ENCODE data around the gene MMP24.
"Not testable (repeated sequence)": the region's sequence is repeated elsewhere in the genome, so short reads cannot be mapped to it uniquely, and the experiment has no call there.

MMP24 gene

DNA sequence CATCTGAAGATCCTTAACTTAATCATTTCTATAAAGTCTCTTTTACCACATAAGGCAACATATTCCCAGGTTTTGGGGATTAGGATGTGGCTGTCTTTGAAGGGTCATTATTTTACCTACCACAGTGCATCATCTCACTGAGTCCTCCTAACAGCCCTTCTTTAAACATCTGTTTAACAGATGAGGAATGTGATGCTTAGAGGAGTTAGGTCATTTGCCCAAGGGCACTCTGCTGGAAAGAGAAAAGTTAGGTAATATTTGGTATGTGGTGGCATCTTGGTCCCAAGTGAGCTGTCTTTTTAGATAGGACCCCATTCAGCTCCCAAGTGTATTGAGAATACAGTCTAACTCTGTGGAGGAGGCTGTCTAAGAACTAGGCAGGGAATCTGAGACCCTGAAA, 11.0 kb downstream of the MMP24 start:
- no peak for DNase-seq (ENCODE audit: low spot score in 2 of 2)
- Mint-ChIP-seq H3K36me3 (peaks cover 35% of the 10 kb centered on the region), H3K27ac (no peak overlapping the region), H3K9me3 (no peaks in the 10 kb centered on the region), H3K4me3 (no peak overlapping the region), H3K27me3 (peaks cover 18% of the 10 kb centered on the region), H3K4me1 (no peaks in the 10 kb centered on the region)
- ATAC-seq (ENCODE audit: low read depth): no peak

DNA sequence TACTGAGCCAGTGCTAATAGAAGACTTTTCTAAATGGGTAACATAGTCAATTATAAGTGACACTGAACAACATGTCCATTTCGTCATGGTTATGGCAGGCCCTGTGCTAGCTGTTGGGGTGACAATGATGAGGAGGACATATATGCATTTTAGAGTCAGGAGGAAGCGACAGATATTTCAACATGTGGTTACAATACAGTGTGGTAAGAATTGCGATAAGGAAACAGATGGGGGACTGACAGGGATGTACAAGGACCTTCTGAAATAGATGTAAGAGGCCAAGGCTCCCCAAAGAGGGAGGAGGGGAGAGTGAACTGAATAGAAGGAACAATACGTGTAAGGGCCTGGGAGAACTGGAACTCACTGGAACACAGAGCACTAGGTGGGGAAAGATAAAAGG, 11.7 kb downstream of the MMP24 start:
- no peak overlapping the region for H3K4me3 Mint-ChIP-seq
- H3K27me3 Mint-ChIP-seq: peaks cover 18% of the 10 kb centered on the region
- ATAC-seq (ENCODE audit: low read depth) (no peak), DNase-seq (ENCODE audit: low spot score in 2 of 2) (no peak)
- no peaks in the 10 kb centered on the region for H3K4me1 Mint-ChIP-seq
- H3K36me3 Mint-ChIP-seq: peaks cover 34% of the 10 kb centered on the region
- H3K27ac Mint-ChIP-seq: no peak overlapping the region
- no peaks in the 10 kb centered on the region for H3K9me3 Mint-ChIP-seq

DNA sequence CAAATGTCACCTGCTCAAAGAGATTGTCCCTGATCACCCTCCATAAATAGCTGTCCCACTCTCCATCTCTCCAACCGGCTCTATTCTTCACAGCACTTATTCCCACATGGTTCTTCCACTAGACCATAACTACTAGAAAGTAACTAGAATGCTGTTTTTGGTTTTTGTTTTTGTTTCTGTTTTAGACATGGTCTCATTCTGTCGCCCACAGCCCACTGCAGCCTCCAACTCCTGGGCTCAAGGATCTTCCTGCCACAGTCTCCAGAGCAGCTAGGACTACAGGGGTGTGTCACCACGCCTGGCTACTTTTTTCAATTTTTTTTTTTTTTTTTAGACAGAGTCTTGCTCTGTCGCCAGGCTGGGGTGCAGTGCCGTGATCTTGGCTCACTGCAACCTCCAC, 12.2 kb downstream of the MMP24 start:
- Mint-ChIP-seq H3K9me3 (no peaks in the 10 kb centered on the region), H3K27ac (no peak overlapping the region), H3K4me3 (no peak overlapping the region), H3K36me3 (peaks cover 34% of the 10 kb centered on the region), H3K27me3 (peaks cover 19% of the 10 kb centered on the region), H3K4me1 (no peaks in the 10 kb centered on the region)
- ATAC-seq (ENCODE audit: low read depth) (no peak), DNase-seq (ENCODE audit: low spot score in 2 of 2) (no peak)

- Mint-ChIP-seq H3K27ac (no peak overlapping the region), H3K4me1 (no peaks in the 10 kb centered on the region), H3K36me3 (peaks cover 26% of the 10 kb centered on the region), H3K9me3 (no peaks in the 10 kb centered on the region), H3K27me3 (peaks cover 12% of the 10 kb centered on the region), H3K4me3 (no peak overlapping the region)
- DNase-seq (ENCODE audit: low spot score in 2 of 2) (no peak), ATAC-seq (ENCODE audit: low read depth) (no peak)
Measured at GRCh38 chr20:35240083-35240810, 13.8 kb downstream of the MMP24 start.

- Mint-ChIP-seq H3K36me3 (peaks cover 23% of the 10 kb centered on the region), H3K27me3 (peaks cover 12% of the 10 kb centered on the region), H3K27ac (no peak overlapping the region), H3K9me3 (no peaks in the 10 kb centered on the region), H3K4me1 (no peaks in the 10 kb centered on the region), H3K4me3 (no peak overlapping the region)
- ATAC-seq (ENCODE audit: low read depth) (no peak), DNase-seq (ENCODE audit: low spot score in 2 of 2) (no peak)
Measured at GRCh38 chr20:35240811-35241293, 14.4 kb downstream of the MMP24 start.

- DNase-seq (ENCODE audit: low spot score in 2 of 2) (no peak), ATAC-seq (ENCODE audit: low read depth) (no peak)
- Mint-ChIP-seq H3K9me3 (no peaks in the 10 kb centered on the region), H3K4me1 (peaks cover 5% of the 10 kb centered on the region), H3K4me3 (no peak overlapping the region), H3K36me3 (peaks cover 11% of the 10 kb centered on the region), H3K27ac (no peak overlapping the region), H3K27me3 (peaks cover 10% of the 10 kb centered on the region)
Measured at GRCh38 chr20:35243317-35243716, 16.8 kb downstream of the MMP24 start.

GRCh38 chr20:35243986-35244385, 17.5 kb downstream of the MMP24 start:
- Mint-ChIP-seq H3K4me3 (no peak overlapping the region), H3K27me3 (peaks cover 10% of the 10 kb centered on the region), H3K27ac (no peak overlapping the region), H3K36me3 (peaks cover 8% of the 10 kb centered on the region), H3K9me3 (no peaks in the 10 kb centered on the region), H3K4me1 (peaks cover 5% of the 10 kb centered on the region)
- ATAC-seq (ENCODE audit: low read depth): no peak
- DNase-seq (ENCODE audit: low spot score in 2 of 2): no peak

DNA sequence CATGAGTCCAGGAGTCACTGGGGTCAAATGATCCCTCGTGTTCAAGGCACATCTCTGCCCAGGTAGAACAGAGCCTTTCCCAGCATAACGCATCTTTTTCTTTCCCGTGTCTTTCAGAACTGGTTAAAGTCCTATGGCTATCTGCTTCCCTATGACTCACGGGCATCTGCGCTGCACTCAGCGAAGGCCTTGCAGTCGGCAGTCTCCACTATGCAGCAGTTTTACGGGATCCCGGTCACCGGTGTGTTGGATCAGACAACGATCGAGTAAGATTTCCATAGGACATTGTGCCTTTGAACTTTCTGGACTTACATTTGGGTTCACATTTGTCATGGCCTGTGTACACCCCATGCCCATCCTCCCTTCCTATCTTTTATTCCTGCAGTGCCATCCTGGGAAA, 20.2 kb downstream of the MMP24 start:
- no peak overlapping the region for H3K27ac Mint-ChIP-seq
- H3K36me3 Mint-ChIP-seq: peaks cover 6% of the 10 kb centered on the region
- ATAC-seq (ENCODE audit: low read depth): no peak
- H3K4me3 Mint-ChIP-seq: no peak overlapping the region
- H3K9me3 Mint-ChIP-seq: no peaks in the 10 kb centered on the region
- peaks cover 17% of the 10 kb centered on the region for H3K4me1 Mint-ChIP-seq
- no peak for DNase-seq (ENCODE audit: low spot score in 2 of 2)
- peaks cover 2% of the 10 kb centered on the region for H3K27me3 Mint-ChIP-seq

- Mint-ChIP-seq H3K27ac (no peak overlapping the region), H3K27me3 (no peaks in the 10 kb centered on the region), H3K4me3 (no peak overlapping the region), H3K9me3 (no peaks in the 10 kb centered on the region), H3K4me1 (peaks cover 25% of the 10 kb centered on the region), H3K36me3 (peaks cover 6% of the 10 kb centered on the region)
- ATAC-seq (ENCODE audit: low read depth): no peak
- DNase-seq (ENCODE audit: low spot score in 2 of 2): no peak
Measured at GRCh38 chr20:35248641-35249475, 22.4 kb downstream of the MMP24 start.

DNA sequence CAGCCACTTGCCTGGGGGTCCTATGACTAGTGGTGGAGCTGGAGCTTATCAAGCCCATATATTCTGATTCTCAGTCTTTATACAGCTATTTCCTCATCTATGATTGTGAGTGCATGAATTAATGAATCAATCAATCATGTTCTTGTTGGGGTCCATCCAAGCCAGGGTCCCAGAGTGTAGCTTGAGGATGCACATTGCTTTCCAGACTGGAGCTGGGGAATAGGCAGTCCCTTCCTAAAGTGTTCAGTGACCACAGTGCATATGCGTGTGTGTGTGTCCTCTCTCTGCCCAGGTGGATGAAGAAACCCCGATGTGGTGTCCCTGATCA, 25.1 kb downstream of the MMP24 start:
- Mint-ChIP-seq H3K4me3 (no peak overlapping the region), H3K27ac (peak overlapping the region; percentile 95), H3K27me3 (no peaks in the 10 kb centered on the region), H3K9me3 (no peaks in the 10 kb centered on the region), H3K4me1 (peaks cover 25% of the 10 kb centered on the region), H3K36me3 (peaks cover 10% of the 10 kb centered on the region)
- DNase-seq (ENCODE audit: low spot score in 2 of 2) (no peak), ATAC-seq (ENCODE audit: low read depth) (no peak)

DNA sequence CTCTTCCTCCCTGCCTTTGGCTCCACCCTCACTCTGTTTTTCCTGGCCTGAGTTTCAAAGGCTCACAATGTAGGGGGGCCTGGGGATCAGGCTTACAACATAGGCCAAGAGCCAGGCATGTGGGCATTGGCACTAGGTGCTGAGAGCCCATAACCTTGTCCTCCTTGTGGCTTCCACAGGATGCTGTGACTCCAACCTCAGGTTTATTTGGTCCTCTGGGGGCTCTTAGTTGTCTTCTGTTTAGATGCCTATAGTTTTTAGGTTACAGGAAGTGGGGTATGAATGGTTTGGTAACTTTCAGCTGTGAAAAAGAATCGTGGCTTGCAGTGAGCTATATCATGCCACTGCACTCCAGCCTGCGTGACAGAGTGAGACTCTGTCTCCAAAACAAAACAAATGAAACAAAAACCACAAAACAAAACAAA, 25.6 kb downstream of the MMP24 start:
- peak; percentile 80 for ATAC-seq (ENCODE audit: low read depth)
- Mint-ChIP-seq H3K4me3 (no peak overlapping the region), H3K9me3 (no peaks in the 10 kb centered on the region), H3K36me3 (peaks cover 10% of the 10 kb centered on the region), H3K27ac (peak overlapping the region; percentile 95), H3K27me3 (no peaks in the 10 kb centered on the region), H3K4me1 (peaks cover 25% of the 10 kb centered on the region)
- no peak for DNase-seq (ENCODE audit: low spot score in 2 of 2)

DNA sequence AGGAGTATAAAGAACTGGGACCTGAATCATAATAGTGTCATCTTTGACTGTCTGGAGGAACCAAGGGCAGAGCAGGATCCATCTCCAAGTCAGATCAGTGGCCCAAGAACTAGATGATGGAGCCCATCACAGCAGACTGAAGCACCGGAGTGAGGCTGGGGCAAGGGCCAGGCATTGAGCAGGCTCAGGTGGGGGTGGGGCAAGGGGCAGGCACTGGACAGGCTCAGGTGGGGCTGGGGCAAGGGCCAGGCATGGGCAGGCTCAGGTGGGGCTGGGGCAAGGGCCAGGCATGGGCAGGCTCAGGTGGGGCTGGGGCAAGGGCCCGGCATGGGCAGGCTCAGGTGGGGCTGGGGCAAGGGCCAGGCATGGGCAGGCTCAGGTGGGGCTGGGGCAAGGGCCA, 26.1 kb downstream of the MMP24 start:
- H3K9me3 Mint-ChIP-seq; H3K27me3 Mint-ChIP-seq; ATAC-seq (ENCODE audit: low read depth); DNase-seq (ENCODE audit: low spot score in 2 of 2); H3K4me3 Mint-ChIP-seq: not testable (repeated sequence)
- Mint-ChIP-seq H3K4me1 (peaks cover 24% of the 10 kb centered on the region), H3K36me3 (peaks cover 12% of the 10 kb centered on the region), H3K27ac (peak overlapping the region; percentile 95)

- H3K36me3 Mint-ChIP-seq: peaks cover 9% of the 10 kb centered on the region
- H3K27ac Mint-ChIP-seq: no peak overlapping the region
- H3K4me3 Mint-ChIP-seq: no peak overlapping the region
- DNase-seq (ENCODE audit: low spot score in 2 of 2): no peak
- no peaks in the 10 kb centered on the region for H3K9me3 Mint-ChIP-seq
- ATAC-seq (ENCODE audit: low read depth): no peak
- no peaks in the 10 kb centered on the region for H3K27me3 Mint-ChIP-seq
- H3K4me1 Mint-ChIP-seq: peaks cover 20% of the 10 kb centered on the region
Measured at GRCh38 chr20:35253010-35253409, 26.5 kb downstream of the MMP24 start.

DNA sequence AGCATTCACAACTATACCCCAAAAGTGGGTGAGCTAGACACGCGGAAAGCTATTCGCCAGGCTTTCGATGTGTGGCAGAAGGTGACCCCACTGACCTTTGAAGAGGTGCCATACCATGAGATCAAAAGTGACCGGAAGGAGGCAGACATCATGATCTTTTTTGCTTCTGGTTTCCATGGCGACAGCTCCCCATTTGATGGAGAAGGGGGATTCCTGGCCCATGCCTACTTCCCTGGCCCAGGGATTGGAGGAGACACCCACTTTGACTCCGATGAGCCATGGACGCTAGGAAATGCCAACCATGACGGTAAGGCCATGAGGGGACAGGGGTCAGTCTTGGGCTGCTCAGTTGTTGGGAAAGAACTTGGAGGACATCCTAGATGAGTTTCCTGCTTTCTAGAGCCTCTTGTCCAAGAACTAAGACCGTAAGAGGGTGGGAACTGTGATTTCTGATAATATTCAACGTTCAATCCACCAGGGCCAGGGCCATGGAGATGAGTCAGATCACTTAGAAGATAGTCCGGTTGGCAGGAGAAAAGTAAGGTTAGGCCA, 28.0 kb downstream of the MMP24 start:
- Mint-ChIP-seq H3K27me3 (no peaks in the 10 kb centered on the region), H3K27ac (no peak overlapping the region), H3K9me3 (no peaks in the 10 kb centered on the region), H3K4me3 (no peak overlapping the region), H3K36me3 (peaks cover 9% of the 10 kb centered on the region), H3K4me1 (peaks cover 20% of the 10 kb centered on the region)
- DNase-seq (ENCODE audit: low spot score in 2 of 2) (no peak), ATAC-seq (ENCODE audit: low read depth) (no peak)

All from memory B cell (primary cell).